HEK293T (cell line): Measurements from ENCODE around the gene IL1RAPL1.

ENCODE experiments used
- BHLHE40 ChIP-seq: fragments of 450-650 bp; IDR thresholded peaks from 2 replicates; pipeline ENCODE4 v1.6.1; 2016; ENCODE audit warnings: mild to moderate bottlenecking, moderate library complexity, borderline replicate concordance
- FOXA1 ChIP-seq: fragments of 450-650 bp; IDR thresholded peaks from 2 replicates; pipeline ENCODE4 v1.6.1; 2016; ENCODE audit warnings: mild to moderate bottlenecking
- HDGF ChIP-seq: fragments of 450-650 bp; IDR thresholded peaks from 2 replicates; pipeline ENCODE4 v1.6.1; 2017; ENCODE audit warnings: antibody characterized with exemption, borderline replicate concordance
- LEF1 ChIP-seq: fragments of 450-650 bp; IDR thresholded peaks from 2 replicates; pipeline ENCODE4 v1.6.1; 2017; ENCODE audit warnings: mild to moderate bottlenecking, borderline replicate concordance
- NFRKB ChIP-seq: fragments of 450-650 bp; IDR thresholded peaks from 2 replicates; pipeline ENCODE4 v1.6.1; 2016; ENCODE audit warnings: mild to moderate bottlenecking, moderate library complexity
- SP1 ChIP-seq: fragments of 450-650 bp; IDR thresholded peaks from 2 replicates; pipeline ENCODE4 v1.6.1; 2017
- SUZ12 ChIP-seq: fragments of 450-650 bp; IDR thresholded peaks from 2 replicates; pipeline ENCODE4 v1.6.1; 2016; ENCODE audit warnings: mild to moderate bottlenecking
- ZNF384 ChIP-seq: fragments of 450-650 bp; IDR thresholded peaks from 2 replicates; pipeline ENCODE4 v1.6.1; 2016
- TF ChIP-seq, protein P1 (sequence below): fragments of 450-650 bp; IDR thresholded peaks from 2 replicates; pipeline ENCODE4 v1.6.1; 2016

DNA sequence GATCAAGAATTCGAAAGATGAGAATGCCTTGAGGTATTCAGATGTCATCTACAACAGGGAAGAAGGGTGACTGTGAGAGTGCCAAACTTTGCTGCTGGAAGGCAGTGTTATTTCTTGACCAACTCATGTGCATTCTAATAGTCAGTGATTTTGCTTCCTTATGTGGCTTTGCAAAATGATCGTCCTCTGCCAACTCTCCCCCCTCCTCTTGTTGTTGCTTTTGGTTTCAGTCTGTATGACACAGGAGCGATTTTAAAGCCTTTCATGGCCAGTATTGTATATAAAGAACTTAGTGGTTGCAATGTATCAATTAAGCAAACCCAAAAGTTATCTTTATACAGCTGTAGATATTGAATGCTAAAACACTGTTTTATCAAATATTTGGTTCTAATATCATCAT is 379.1 kb downstream of the IL1RAPL1 start:
- no peak for TF ChIP-seq SUZ12
- no peak for TF ChIP-seq HDGF
- no peak for TF ChIP-seq BHLHE40
- no peak for TF ChIP-seq NFRKB
- no peak for TF ChIP-seq ZNF384
- no peak for TF ChIP-seq LEF1
- TF ChIP-seq FOXA1 = no peak
- TF ChIP-seq, protein P1, sequence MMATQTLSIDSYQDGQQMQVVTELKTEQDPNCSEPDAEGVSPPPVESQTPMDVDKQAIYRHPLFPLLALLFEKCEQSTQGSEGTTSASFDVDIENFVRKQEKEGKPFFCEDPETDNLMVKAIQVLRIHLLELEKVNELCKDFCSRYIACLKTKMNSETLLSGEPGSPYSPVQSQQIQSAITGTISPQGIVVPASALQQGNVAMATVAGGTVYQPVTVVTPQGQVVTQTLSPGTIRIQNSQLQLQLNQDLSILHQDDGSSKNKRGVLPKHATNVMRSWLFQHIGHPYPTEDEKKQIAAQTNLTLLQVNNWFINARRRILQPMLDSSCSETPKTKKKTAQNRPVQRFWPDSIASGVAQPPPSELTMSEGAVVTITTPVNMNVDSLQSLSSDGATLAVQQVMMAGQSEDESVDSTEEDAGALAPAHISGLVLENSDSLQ = no peak
- no peak for TF ChIP-seq SP1
